ENCODE results near the gene DMD. TPM values are rescaled to one million over a fixed set of nuclear protein-coding genes. Genes with fewer than 3 reads are reported as not detected.

Gene DMD
- total and polyA plus RNA-seq, 2 experiments from 2014 or later = 1.5 to 2.0 TPM

DNA sequence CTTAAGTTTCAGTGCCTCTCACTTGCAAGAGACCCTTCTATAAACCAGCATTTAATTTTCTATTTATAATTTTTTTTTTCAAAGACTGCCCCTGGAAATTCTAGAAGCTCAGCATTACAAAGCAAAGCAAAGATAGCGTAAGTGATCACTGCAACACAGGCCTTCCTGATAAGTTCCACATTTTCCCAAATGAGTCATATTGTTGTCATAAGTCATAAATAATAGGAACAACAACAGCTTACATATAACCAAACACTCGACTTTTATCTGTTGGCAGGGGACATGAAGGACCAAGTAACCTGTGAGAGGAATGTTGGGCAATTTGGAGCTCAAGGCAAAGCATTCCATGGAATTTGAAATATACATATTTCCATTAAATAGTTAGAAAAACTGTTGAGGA, 815.5 kb downstream of the DMD start:
- H3K4me2 ChIP-seq (ENCODE audit: unreplicated experiment) = no peak overlapping the region
- H3K27ac ChIP-seq = no peak overlapping the region
- H3K4me1 ChIP-seq (ENCODE audit: insufficient read depth) = no peaks in the 10 kb centered on the region
- in situ Hi-C loops (cut with MboI) = no loop called here
- no peaks in the 10 kb centered on the region for H4K20me1 ChIP-seq (ENCODE audit: insufficient read depth)
- no peaks in the 10 kb centered on the region for H3K79me2 ChIP-seq (ENCODE audit: insufficient read depth)
- H2AFZ ChIP-seq = no peak overlapping the region
- H3F3A ChIP-seq (ENCODE audit: insufficient read depth) = no peaks in the 10 kb centered on the region
- H3K27me3 ChIP-seq (replicated peaks; ENCODE audit: insufficient read depth) = no peaks in the 10 kb centered on the region
- H3K9me2 ChIP-seq (ENCODE audit: insufficient read depth) = no peaks in the 10 kb centered on the region
- H3K9ac ChIP-seq = no peak overlapping the region
- H3K4me3 ChIP-seq = no peak overlapping the region
- H3K9me3 ChIP-seq (ENCODE audit: low read depth) = no peaks in the 10 kb centered on the region
- no peak for TF ChIP-seq EZH2 (IDR thresholded peaks at IDR 0.05; ENCODE audit: insufficient read depth, poor library complexity, severe bottlenecking)
- TF ChIP-seq EZH2phosphoT487 (IDR thresholded peaks at IDR 0.05; ENCODE audit: insufficient read depth, low read depth) = no peak
- 27 to 42% methylated on average over 2 of the region's 2 CpGs for WGBS, 2 experiments (ENCODE audit: low coverage in 1 of 2, low lambda C conversion rate in 2 of 2, missing lambda C conversion rate in 2 of 2)
- no peak for DNase-seq
- H3K36me3 ChIP-seq (ENCODE audit: low read depth) = no peaks in the 10 kb centered on the region

- Histone ChIP-seq H3K4me1 (ENCODE audit: insufficient read depth) (no peaks in the 10 kb centered on the region), H3K79me2 (ENCODE audit: insufficient read depth) (no peaks in the 10 kb centered on the region), H3K9me2 (ENCODE audit: insufficient read depth) (no peaks in the 10 kb centered on the region), H3K9me3 (ENCODE audit: low read depth) (no peaks in the 10 kb centered on the region), H3K27ac (no peak overlapping the region), H3K9ac (no peak overlapping the region), H4K20me1 (ENCODE audit: insufficient read depth) (no peaks in the 10 kb centered on the region), H3K36me3 (ENCODE audit: low read depth) (no peaks in the 10 kb centered on the region), H3K4me3 (no peak overlapping the region), H3K27me3 (replicated peaks; ENCODE audit: insufficient read depth) (no peaks in the 10 kb centered on the region), H2AFZ (no peak overlapping the region), H3F3A (ENCODE audit: insufficient read depth) (no peaks in the 10 kb centered on the region), H3K4me2 (ENCODE audit: unreplicated experiment) (no peak overlapping the region)
- TF ChIP-seq EZH2 (IDR thresholded peaks at IDR 0.05; ENCODE audit: insufficient read depth, poor library complexity, severe bottlenecking) (no peak), EZH2phosphoT487 (IDR thresholded peaks at IDR 0.05; ENCODE audit: insufficient read depth, low read depth) (no peak)
- DNase-seq = no peak
- 20 to 31% methylated on average over 4 of the region's 4 CpGs for WGBS, 2 experiments (ENCODE audit: low coverage in 1 of 2, low lambda C conversion rate in 2 of 2, missing lambda C conversion rate in 2 of 2)
- in situ Hi-C loops (cut with MboI) = no loop called here
Observed at GRCh38 chrX:32392655-32393054, 818.7 kb downstream of the DMD start.

DNA sequence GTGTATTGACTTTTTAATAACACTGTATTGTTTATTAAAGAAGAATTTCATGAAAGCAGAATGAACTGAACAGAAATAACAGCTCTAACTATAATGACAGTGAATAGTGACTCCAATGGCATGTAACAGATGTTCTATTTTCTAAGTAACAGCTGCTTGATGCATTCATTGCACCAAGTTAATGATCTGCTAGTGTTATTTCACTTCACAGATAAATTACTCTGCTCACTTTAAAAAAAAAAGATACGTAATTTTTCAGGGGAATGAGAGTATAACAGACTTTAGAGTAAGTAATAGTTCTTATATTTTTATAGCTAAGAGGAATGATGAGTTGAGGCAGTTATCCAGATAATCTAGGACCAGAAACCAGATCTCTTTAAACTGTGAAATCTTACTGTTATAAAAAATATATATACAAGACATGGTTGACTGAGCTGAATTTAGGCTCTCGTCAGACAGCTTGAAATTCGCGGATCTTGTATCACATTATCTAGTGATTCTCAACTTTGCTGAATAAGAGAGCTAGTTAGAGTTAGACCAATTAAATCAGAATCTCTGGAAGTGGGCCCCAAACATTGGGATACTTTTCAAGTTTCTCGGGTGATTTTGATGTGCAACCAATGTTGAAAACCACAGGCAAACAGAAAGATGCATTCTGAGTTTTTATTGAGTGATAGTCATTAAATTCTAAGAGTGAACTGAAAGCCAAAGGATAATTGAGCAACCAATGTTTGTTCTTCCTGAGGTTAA, 840.7 kb downstream of the DMD start:
- 32 to 41% methylated on average over 5 of the region's 5 CpGs for WGBS, 2 experiments (ENCODE audit: low coverage in 1 of 2, low lambda C conversion rate in 2 of 2, missing lambda C conversion rate in 2 of 2)
- in situ Hi-C loops (cut with MboI) = loop anchor here (25.0 kb wide), 1 partner anchor 108 kb away; no protein-coding TSS in a partner anchor
- no peak overlapping the region for H2AFZ ChIP-seq

DNA sequence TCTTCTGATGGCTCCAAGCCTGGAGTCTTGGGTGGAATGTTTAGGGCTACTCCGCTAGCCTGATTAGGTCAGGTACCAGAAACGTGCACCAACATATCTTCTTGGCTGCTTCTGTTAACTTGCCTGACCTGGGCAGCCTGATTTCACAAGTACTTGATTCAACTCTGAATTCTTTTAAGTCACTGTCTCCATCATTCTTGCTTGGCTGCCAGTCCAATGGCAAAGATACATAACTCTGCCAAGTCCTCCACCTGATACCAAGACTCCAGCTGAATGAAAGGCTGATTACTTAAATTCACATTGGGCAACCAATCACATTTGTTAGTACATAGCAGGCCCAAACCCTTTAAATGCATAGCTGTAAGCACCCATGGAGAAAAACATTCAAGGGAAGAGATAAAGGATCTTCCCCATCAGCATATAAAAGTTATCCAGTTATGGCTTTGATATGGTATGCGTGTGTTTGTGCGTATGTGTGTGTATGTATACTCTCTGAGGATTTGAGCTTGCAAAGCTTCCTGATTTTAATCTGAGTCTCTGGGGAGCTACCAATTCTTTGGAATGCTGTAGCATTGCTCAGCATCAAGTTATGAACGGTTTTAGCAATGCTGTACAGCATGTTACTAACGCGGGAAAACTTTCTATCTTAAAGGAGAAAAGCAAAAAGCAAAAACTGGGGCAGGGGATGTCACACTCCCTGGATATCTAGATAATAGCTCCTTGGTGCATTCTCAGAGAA, 917.2 kb downstream of the DMD start:
- 11 to 13% methylated on average over 7 of the region's 7 CpGs for WGBS, 2 experiments (ENCODE audit: low coverage in 1 of 2, low lambda C conversion rate in 2 of 2, missing lambda C conversion rate in 2 of 2)
- no peaks in the 10 kb centered on the region for H3K9me3 ChIP-seq (ENCODE audit: low read depth)
- no peak overlapping the region for H3K4me3 ChIP-seq
- DNase-seq = no peak
- H3K36me3 ChIP-seq (ENCODE audit: low read depth) = no peaks in the 10 kb centered on the region
- no peaks in the 10 kb centered on the region for H3F3A ChIP-seq (ENCODE audit: insufficient read depth)
- no peaks in the 10 kb centered on the region for H3K9me2 ChIP-seq (ENCODE audit: insufficient read depth)
- no peaks in the 10 kb centered on the region for H4K20me1 ChIP-seq (ENCODE audit: insufficient read depth)
- no peak overlapping the region for H3K4me2 ChIP-seq (ENCODE audit: unreplicated experiment)
- no peaks in the 10 kb centered on the region for H3K79me2 ChIP-seq (ENCODE audit: insufficient read depth)
- H3K27ac ChIP-seq = no peak overlapping the region
- in situ Hi-C loops (cut with MboI) = no loop called here
- TF ChIP-seq EZH2 (IDR thresholded peaks at IDR 0.05; ENCODE audit: insufficient read depth, poor library complexity, severe bottlenecking) (no peak), EZH2phosphoT487 (IDR thresholded peaks at IDR 0.05; ENCODE audit: insufficient read depth, low read depth) (no peak)
- H2AFZ ChIP-seq = no peak overlapping the region
- no peaks in the 10 kb centered on the region for H3K4me1 ChIP-seq (ENCODE audit: insufficient read depth)
- H3K9ac ChIP-seq = no peak overlapping the region
- no peaks in the 10 kb centered on the region for H3K27me3 ChIP-seq (replicated peaks; ENCODE audit: insufficient read depth)

More for the DNA sequence above, 840.7 kb downstream of the DMD start:
- Histone ChIP-seq H3K4me2 (ENCODE audit: unreplicated experiment) (no peak overlapping the region), H3K4me3 (no peak overlapping the region), H4K20me1 (ENCODE audit: insufficient read depth) (no peaks in the 10 kb centered on the region), H3K9me2 (ENCODE audit: insufficient read depth) (no peaks in the 10 kb centered on the region), H3F3A (ENCODE audit: insufficient read depth) (no peaks in the 10 kb centered on the region), H3K36me3 (ENCODE audit: low read depth) (no peaks in the 10 kb centered on the region), H3K9ac (no peak overlapping the region), H3K27me3 (replicated peaks; ENCODE audit: insufficient read depth) (no peaks in the 10 kb centered on the region), H3K9me3 (ENCODE audit: low read depth) (no peaks in the 10 kb centered on the region), H3K27ac (no peak overlapping the region), H3K79me2 (ENCODE audit: insufficient read depth) (no peaks in the 10 kb centered on the region), H3K4me1 (ENCODE audit: insufficient read depth) (no peaks in the 10 kb centered on the region)
- no peak for DNase-seq
- TF ChIP-seq EZH2 (IDR thresholded peaks at IDR 0.05; ENCODE audit: insufficient read depth, poor library complexity, severe bottlenecking) = no peak
- no peak for TF ChIP-seq EZH2phosphoT487 (IDR thresholded peaks at IDR 0.05; ENCODE audit: insufficient read depth, low read depth)

Measured in GM23248 (cell line).